ENCODE data around the gene FAF1. TPM values are rescaled to one million over a fixed set of nuclear protein-coding genes. Genes with fewer than 3 reads are reported as not detected.

The FAF1 gene
- total and polyA plus RNA-seq, 9 of the 15 experiments (the other 6 are each of a cell fraction or from before 2014, with no cell fraction given) = 48.7 to 225 (median 118) TPM

- no peak for FAIRE-seq
- Histone ChIP-seq H3K27me3 (ENCODE audit: control insufficient read depth in 2 of 2, insufficient read depth in 2 of 2, low read length in 2 of 2) (no peaks in the 10 kb centered on the region), H3K4me1 (replicated peaks in 1 of 2; ENCODE audit: control insufficient read depth in 2 of 2, insufficient read depth in 2 of 2, low read length in 2 of 2) (peaks cover 17 to 22% of the 10 kb centered on the region in 2 experiments), H3K27ac (ENCODE audit: extremely low read depth, low read depth, low read length) (peak overlapping the region; percentile 56), H4K20me1 (replicated peaks; ENCODE audit: control insufficient read depth, insufficient read depth, low read length) (0 out of 2 replicates have a peak, but pooled peaks cover 3% of the 10 kb centered on the region), H3K79me2 (ENCODE audit: control insufficient read depth, insufficient read depth, low read length) (peaks cover 94% of the 10 kb centered on the region), H3K9me1 (ENCODE audit: control insufficient read depth, insufficient read depth, low read length) (no peaks in the 10 kb centered on the region), H3K36me3 (ENCODE audit: control insufficient read depth, insufficient read depth, low read length) (peaks cover 17% of the 10 kb centered on the region; the same call in 1 of the 3 replicates), H3K9ac (ENCODE audit: insufficient read depth in 1 of 2, low read depth in 2 of 2, low read length in 2 of 2) (peak overlapping the region; percentile 90 to 94), H3K9me3 (replicated peaks; ENCODE audit: control insufficient read depth, insufficient read depth, low read depth, low read length) (no peaks in the 10 kb centered on the region), H3K4me3 (peak overlapping the region; percentile 16; the same call in 1 of the 2 replicates), H3K4me2 (ENCODE audit: insufficient read depth, low read length) (peak overlapping the region; percentile 71), H2AFZ (ENCODE audit: low read depth, low read length) (peak overlapping the region; percentile 27; the same call in 1 of the 2 replicates)
- no TSS peak for BruUV-seq (replicated peaks)
- 18% methylated on average over 13 of the region's 13 CpGs for WGBS (ENCODE audit: insufficient coverage, low coverage, missing lambda C conversion rate)
- peak; percentile 1 for ATAC-seq
- ChIA-PET CTCF (ENCODE audit: low intra/inter-chr PET ratio) (no interaction called here), POLR2A (interaction anchor here (0.7 to 2.7 kb wide), 5 partner anchors 14 to 195 kb away, joined by 3 to 13 read pairs (median 3); partner anchors contain the start of gene FAF1)
- intact Hi-C loops (cut with micrococcal nuclease) = loop anchor here (5.0 to 10.0 kb wide), 3 partner anchors 543 to 903 kb away; partner anchors contain the start of genes EPS15 and NRDC
- DNase-seq (ENCODE audit: extremely low read depth in 1 of 4, low spot score in 3 of 4) = peak in 2 of 4 experiments; percentile 35 to 65
- in situ Hi-C loops (cut with MboI) = no loop called here
- TF ChIP-seq UBTF (IDR thresholded peaks at IDR 0.05; ENCODE audit: borderline replicate concordance in 1 of 2, low read depth in 2 of 2, low read length in 2 of 2) (peak in 1 of 2 experiments; percentile 64; a peak in 1 of 4 replicates), ZNF3 (CRISPR knock-in tag; IDR thresholded peaks at IDR 0.05) (no peak), SREBF2 (CRISPR knock-in tag; IDR thresholded peaks at IDR 0.05) (no peak), ZNF644 (tag; IDR thresholded peaks at IDR 0.05; ENCODE audit: low read depth) (peak; percentile 32; the same call in 1 of the 2 replicates), ARID3A (IDR thresholded peaks at IDR 0.05; ENCODE audit: borderline replicate concordance, low read depth, low read length) (no peak), HLTF (IDR thresholded peaks at IDR 0.05) (no peak), XRCC5 (IDR thresholded peaks at IDR 0.05; ENCODE audit: low read depth, low read length) (0 out of 2 replicates have a peak, but pooled peaks have one; percentile 49), CXXC5 (CRISPR knock-in tag; IDR thresholded peaks at IDR 0.05) (0 out of 2 replicates have a peak, but pooled peaks have one; percentile 21), KDM1A (IDR thresholded peaks at IDR 0.05) (peak; percentile 53 to 67)
- TF ChIP-seq, protein P1, sequence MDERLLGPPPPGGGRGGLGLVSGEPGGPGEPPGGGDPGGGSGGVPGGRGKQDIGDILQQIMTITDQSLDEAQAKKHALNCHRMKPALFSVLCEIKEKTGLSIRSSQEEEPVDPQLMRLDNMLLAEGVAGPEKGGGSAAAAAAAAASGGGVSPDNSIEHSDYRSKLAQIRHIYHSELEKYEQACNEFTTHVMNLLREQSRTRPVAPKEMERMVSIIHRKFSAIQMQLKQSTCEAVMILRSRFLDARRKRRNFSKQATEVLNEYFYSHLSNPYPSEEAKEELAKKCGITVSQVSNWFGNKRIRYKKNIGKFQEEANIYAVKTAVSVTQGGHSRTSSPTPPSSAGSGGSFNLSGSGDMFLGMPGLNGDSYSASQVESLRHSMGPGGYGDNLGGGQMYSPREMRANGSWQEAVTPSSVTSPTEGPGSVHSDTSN (CRISPR knock-in tag; IDR thresholded peaks at IDR 0.05; ENCODE audit: low read depth) = no peak
- TF ChIP-seq, protein P1 (tag; conservative IDR thresholded peaks at IDR 0.05; ENCODE audit: low read depth) = no peak
- TF ChIP-seq, protein P2, sequence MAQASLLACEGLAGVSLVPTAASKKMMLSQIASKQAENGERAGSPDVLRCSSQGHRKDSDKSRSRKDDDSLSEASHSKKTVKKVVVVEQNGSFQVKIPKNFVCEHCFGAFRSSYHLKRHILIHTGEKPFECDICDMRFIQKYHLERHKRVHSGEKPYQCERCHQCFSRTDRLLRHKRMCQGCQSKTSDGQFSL (CRISPR knock-in tag; IDR thresholded peaks at IDR 0.05) = no peak
- TF ChIP-seq, protein P2 (tag; IDR thresholded peaks at IDR 0.05) = no peak
Observed at GRCh38 chr1:50973875-50974617, 14.0 kb upstream of the FAF1 start.

All from K562 (cell line).